ENCODE results near the gene ASB13. TPM values are rescaled to one million over a fixed set of nuclear protein-coding genes. Genes with fewer than 3 reads are reported as not detected.

Gene ASB13
- total and polyA plus RNA-seq, 10 of the 15 experiments (the other 5 are each of a cell fraction or from before 2014, with no cell fraction given) = 0.02 to 0.59 (median 0.10) TPM; not detected in 2

DNA sequence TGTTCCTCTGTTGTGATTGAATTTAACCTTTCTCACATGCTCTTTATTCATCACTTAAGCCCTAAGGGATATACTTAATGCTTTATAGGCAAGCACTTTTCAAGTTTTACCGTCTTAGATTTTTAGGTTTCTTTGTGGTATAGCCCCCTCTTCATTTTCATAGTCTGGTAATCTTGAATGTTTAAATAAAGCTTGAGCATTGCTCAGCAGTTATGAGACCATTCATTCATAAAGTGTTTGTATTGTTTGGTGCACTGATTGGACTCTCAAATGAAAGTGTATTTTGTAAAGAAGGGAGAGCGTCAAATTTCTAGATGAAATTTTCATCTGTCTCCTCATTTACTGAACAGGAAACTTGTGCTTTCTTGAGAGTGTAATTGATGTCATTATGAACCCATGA lies 43.5 kb upstream of the ASB13 start:
- peaks cover 4% of the 10 kb centered on the region; the same call in 1 of the 2 replicates for H3K4me1 ChIP-seq (ENCODE audit: control insufficient read depth, insufficient read depth, low read length)
- POLR2A ChIA-PET = interaction anchor here (0.5 kb wide), 2 partner anchors 71 to 585 kb away, joined by 3 to 6 read pairs; no protein-coding TSS in a partner anchor

More for the DNA sequence above, 43.5 kb upstream of the ASB13 start:
- CTCF ChIA-PET = interaction anchor here (0.9 to 2.1 kb wide), 3 partner anchors 9 to 23 kb away, joined by 4 to 10 read pairs (median 9); no protein-coding TSS in a partner anchor
- FAIRE-seq (peak; percentile 64), DNase-seq (ENCODE audit: low read depth, low spot score) (no peak), ATAC-seq (no peak)
- WGBS (ENCODE audit: insufficient coverage, insufficient replicate concordance, low lambda C conversion rate, missing lambda C conversion rate) = 52% methylated on average over 2 of the region's 2 CpGs
- RAD21 ChIA-PET (ENCODE audit: unreplicated experiment) = interaction anchor here (4.5 kb wide), 1 partner anchor 17 kb away, joined by 22 read pairs; no protein-coding TSS in a partner anchor
- no TSS peak for BruUV-seq (replicated peaks)
- no peak overlapping the region for H3K4me3 ChIP-seq
- intact Hi-C loops (cut with micrococcal nuclease; ENCODE audit: unreplicated experiment) = loop anchor here (2.0 kb wide), 2 partner anchors 17 to 25 kb away; partner anchors contain the start of gene TASOR2
- SMC1A ChIA-PET (ENCODE audit: uncharacterized antibody, unreplicated experiment) = interaction anchor here (0.8 to 13.1 kb wide), 3 partner anchors 16 to 341 kb away, joined by 3 to 191 read pairs (median 4); no protein-coding TSS in a partner anchor
- no peak overlapping the region for H3K27ac ChIP-seq (ENCODE audit: control insufficient read depth, insufficient read depth)
- H3K79me2 ChIP-seq (ENCODE audit: control insufficient read depth, insufficient read depth, low read length) = peaks cover 84% of the 10 kb centered on the region
- H3K27me3 ChIP-seq (replicated peaks in 1 of 2; ENCODE audit: control insufficient read depth in 2 of 2, insufficient read depth in 2 of 2, low read length in 1 of 2) = no peaks in the 10 kb centered on the region
- TF ChIP-seq, protein P1, sequence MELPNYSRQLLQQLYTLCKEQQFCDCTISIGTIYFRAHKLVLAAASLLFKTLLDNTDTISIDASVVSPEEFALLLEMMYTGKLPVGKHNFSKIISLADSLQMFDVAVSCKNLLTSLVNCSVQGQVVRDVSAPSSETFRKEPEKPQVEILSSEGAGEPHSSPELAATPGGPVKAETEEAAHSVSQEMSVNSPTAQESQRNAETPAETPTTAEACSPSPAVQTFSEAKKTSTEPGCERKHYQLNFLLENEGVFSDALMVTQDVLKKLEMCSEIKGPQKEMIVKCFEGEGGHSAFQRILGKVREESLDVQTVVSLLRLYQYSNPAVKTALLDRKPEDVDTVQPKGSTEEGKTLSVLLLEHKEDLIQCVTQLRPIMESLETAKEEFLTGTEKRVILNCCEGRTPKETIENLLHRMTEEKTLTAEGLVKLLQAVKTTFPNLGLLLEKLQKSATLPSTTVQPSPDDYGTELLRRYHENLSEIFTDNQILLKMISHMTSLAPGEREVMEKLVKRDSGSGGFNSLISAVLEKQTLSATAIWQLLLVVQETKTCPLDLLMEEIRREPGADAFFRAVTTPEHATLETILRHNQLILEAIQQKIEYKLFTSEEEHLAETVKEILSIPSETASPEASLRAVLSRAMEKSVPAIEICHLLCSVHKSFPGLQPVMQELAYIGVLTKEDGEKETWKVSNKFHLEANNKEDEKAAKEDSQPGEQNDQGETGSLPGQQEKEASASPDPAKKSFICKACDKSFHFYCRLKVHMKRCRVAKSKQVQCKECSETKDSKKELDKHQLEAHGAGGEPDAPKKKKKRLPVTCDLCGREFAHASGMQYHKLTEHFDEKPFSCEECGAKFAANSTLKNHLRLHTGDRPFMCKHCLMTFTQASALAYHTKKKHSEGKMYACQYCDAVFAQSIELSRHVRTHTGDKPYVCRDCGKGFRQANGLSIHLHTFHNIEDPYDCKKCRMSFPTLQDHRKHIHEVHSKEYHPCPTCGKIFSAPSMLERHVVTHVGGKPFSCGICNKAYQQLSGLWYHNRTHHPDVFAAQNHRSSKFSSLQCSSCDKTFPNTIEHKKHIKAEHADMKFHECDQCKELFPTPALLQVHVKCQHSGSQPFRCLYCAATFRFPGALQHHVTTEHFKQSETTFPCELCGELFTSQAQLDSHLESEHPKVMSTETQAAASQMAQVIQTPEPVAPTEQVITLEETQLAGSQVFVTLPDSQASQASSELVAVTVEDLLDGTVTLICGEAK (IDR thresholded peaks at IDR 0.05; ENCODE audit: borderline replicate concordance) = peak; percentile 54; the same call in 1 of the 2 replicates
- TF ChIP-seq, protein P2, sequence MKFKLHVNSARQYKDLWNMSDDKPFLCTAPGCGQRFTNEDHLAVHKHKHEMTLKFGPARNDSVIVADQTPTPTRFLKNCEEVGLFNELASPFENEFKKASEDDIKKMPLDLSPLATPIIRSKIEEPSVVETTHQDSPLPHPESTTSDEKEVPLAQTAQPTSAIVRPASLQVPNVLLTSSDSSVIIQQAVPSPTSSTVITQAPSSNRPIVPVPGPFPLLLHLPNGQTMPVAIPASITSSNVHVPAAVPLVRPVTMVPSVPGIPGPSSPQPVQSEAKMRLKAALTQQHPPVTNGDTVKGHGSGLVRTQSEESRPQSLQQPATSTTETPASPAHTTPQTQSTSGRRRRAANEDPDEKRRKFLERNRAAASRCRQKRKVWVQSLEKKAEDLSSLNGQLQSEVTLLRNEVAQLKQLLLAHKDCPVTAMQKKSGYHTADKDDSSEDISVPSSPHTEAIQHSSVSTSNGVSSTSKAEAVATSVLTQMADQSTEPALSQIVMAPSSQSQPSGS (IDR thresholded peaks at IDR 0.05; ENCODE audit: low read length) = no peak
- H2AFZ ChIP-seq (ENCODE audit: control insufficient read depth, low read depth, low read length) = no peak overlapping the region
- in situ Hi-C loops (cut with MboI) = no loop called here
- no peaks in the 10 kb centered on the region for H4K20me1 ChIP-seq (ENCODE audit: control insufficient read depth, insufficient read depth)
- H3K9ac ChIP-seq (ENCODE audit: control insufficient read depth, insufficient read depth, low read length) = no peak overlapping the region
- no peaks in the 10 kb centered on the region; a peak in 1 of 4 replicates for H3K36me3 ChIP-seq (ENCODE audit: control insufficient read depth in 2 of 2, insufficient read depth in 2 of 2, low read length in 1 of 2)
- H3K9me3 ChIP-seq (replicated peaks; ENCODE audit: control insufficient read depth, insufficient read depth, low read length) = no peaks in the 10 kb centered on the region; the same call in 1 of the 3 replicates
- peak overlapping the region; percentile 22; the same call in 1 of the 2 replicates for H3K4me2 ChIP-seq (ENCODE audit: control insufficient read depth, insufficient read depth)
